Neuronal stem cell (in vitro differentiated cells): ENCODE data around the gene SPNS2.

Experiments used
- DNase-seq: peaks from one replicate; pipeline ENCODE4 v3.0.0-alpha.2; 2013; ENCODE audit warnings: low spot score
- H2AFZ ChIP-seq: one replicate; pipeline ENCODE4 v1.6.1; 2013; ENCODE audit warnings: mild to moderate bottlenecking, low read length, inconsistent platforms
- H2AK5ac ChIP-seq: 2 replicates; pipeline ENCODE4 v1.6.1; 2013; ENCODE audit warnings: low read depth, mild to moderate bottlenecking, inconsistent platforms, low read length, moderate library complexity, mixed read lengths
- H2BK120ac ChIP-seq: 2 replicates; pipeline ENCODE4 v1.6.1; 2013; ENCODE audit warnings: low read depth, mild to moderate bottlenecking, inconsistent platforms, low read length, moderate library complexity, mixed read lengths
- H2BK12ac ChIP-seq: one replicate; pipeline ENCODE4 v1.6.1; 2013; ENCODE audit warnings: low read length, inconsistent platforms
- H2BK15ac ChIP-seq: 2 replicates; pipeline ENCODE4 v1.6.1; 2013; ENCODE audit warnings: mild to moderate bottlenecking, low read length, inconsistent platforms, mixed read lengths
- H2BK5ac ChIP-seq: one replicate; pipeline ENCODE4 v1.6.1; 2013; ENCODE audit warnings: inconsistent platforms, mild to moderate bottlenecking, low read length, moderate library complexity
- H3K14ac ChIP-seq: one replicate; pipeline ENCODE4 v1.6.1; 2013; ENCODE audit warnings: low read length, inconsistent platforms
- H3K18ac ChIP-seq: 2 replicates; pipeline ENCODE4 v1.6.1; 2013; ENCODE audit warnings: low read length, inconsistent platforms
- H3K23ac ChIP-seq: 2 replicates; pipeline ENCODE4 v1.6.1; 2013; ENCODE audit warnings: low read depth, mild to moderate bottlenecking, mixed read lengths, low read length, inconsistent platforms; ENCODE audit not compliant: poor library complexity
- H3K27ac ChIP-seq: replicated peaks from 3 replicates; pipeline ENCODE4 v1.5.1; 2013; ENCODE audit warnings: low read length, inconsistent platforms
- H3K27me3 ChIP-seq, 3 experiments: 2 replicates each; pipeline ENCODE4 v1.6.1; 2013; ENCODE audit warnings: low read length in 3 of 3, mild to moderate bottlenecking in 2 of 3, inconsistent platforms in 1 of 3, low read depth in 1 of 3, mixed read lengths in 1 of 3, moderate library complexity in 1 of 3; ENCODE audit not compliant: control insufficient read depth in 3 of 3, insufficient read depth in 3 of 3
- H3K36me3 ChIP-seq, 2 donors: replicated peaks in 1 of 2; 2 replicates each; pipeline ENCODE4 v1.6.1; 2013; ENCODE audit warnings: low read length in 2 of 2; ENCODE audit not compliant: control insufficient read depth in 2 of 2, insufficient read depth in 2 of 2
- H3K4ac ChIP-seq: 2 replicates; pipeline ENCODE4 v1.6.1; 2013; ENCODE audit warnings: inconsistent platforms, mild to moderate bottlenecking, low read length, moderate library complexity
- H3K4me1 ChIP-seq, 2 donors: 1 replicate in 1 of 2; 2 replicates in 1 of 2; pipeline ENCODE4 v1.6.1; 2013; ENCODE audit warnings: low read length in 2 of 2, low read depth in 1 of 2; ENCODE audit not compliant: control insufficient read depth in 2 of 2, insufficient read depth in 1 of 2
- H3K4me2 ChIP-seq: one replicate; pipeline ENCODE4 v1.6.1; 2013; ENCODE audit warnings: mild to moderate bottlenecking, low read length, inconsistent platforms; ENCODE audit not compliant: insufficient read depth, poor library complexity, severe bottlenecking
- H3K4me3 ChIP-seq, 2 donors: 2 replicates each; pipeline ENCODE4 v1.5.1; 2013; ENCODE audit warnings: low read length in 2 of 2, mild to moderate bottlenecking in 2 of 2, inconsistent platforms in 1 of 2, moderate library complexity in 1 of 2
- H3K79me1 ChIP-seq: one replicate; pipeline ENCODE4 v1.6.1; 2013; ENCODE audit warnings: low read depth, mild to moderate bottlenecking, inconsistent platforms, low read length, moderate library complexity
- H3K9ac ChIP-seq: one replicate; pipeline ENCODE4 v1.6.1; 2013; ENCODE audit warnings: mild to moderate bottlenecking, low read depth, low read length, inconsistent platforms; ENCODE audit not compliant: poor library complexity
- H3K9me3 ChIP-seq, 2 donors: replicated peaks in 1 of 2; 2 replicates each; pipeline versions ENCODE3 to v1.6.1; 2013; ENCODE audit warnings: low read length in 2 of 2, mild to moderate bottlenecking in 2 of 2, inconsistent platforms in 1 of 2, low read depth in 1 of 2, mixed read lengths in 1 of 2, moderate library complexity in 1 of 2; ENCODE audit not compliant: control insufficient read depth in 2 of 2, insufficient read depth in 1 of 2
- H4K8ac ChIP-seq: one replicate; pipeline ENCODE4 v1.6.1; 2013; ENCODE audit warnings: low read depth, mild to moderate bottlenecking, inconsistent platforms, low read length, moderate library complexity
- H4K91ac ChIP-seq: one replicate; pipeline ENCODE4 v1.6.1; 2013; ENCODE audit warnings: low read length, low read depth, mild to moderate bottlenecking, inconsistent platforms; ENCODE audit not compliant: poor library complexity
- WGBS, 2 donors: extraction: QIAGEN DNeasy Blood & Tissue Kit; methylation state at CpG; one replicate each; pipeline ENCODE4 v1.1.7; 2013; ENCODE audit warnings: missing lambda C conversion rate in 2 of 2, mixed read lengths in 1 of 2; ENCODE audit not compliant: insufficient read length in 2 of 2, insufficient replicate concordance in 1 of 2; ENCODE audit errors: extremely low coverage in 2 of 2; 5-methylcytosine and 5-hydroxymethylcytosine counted together

The SPNS2 gene

DNA sequence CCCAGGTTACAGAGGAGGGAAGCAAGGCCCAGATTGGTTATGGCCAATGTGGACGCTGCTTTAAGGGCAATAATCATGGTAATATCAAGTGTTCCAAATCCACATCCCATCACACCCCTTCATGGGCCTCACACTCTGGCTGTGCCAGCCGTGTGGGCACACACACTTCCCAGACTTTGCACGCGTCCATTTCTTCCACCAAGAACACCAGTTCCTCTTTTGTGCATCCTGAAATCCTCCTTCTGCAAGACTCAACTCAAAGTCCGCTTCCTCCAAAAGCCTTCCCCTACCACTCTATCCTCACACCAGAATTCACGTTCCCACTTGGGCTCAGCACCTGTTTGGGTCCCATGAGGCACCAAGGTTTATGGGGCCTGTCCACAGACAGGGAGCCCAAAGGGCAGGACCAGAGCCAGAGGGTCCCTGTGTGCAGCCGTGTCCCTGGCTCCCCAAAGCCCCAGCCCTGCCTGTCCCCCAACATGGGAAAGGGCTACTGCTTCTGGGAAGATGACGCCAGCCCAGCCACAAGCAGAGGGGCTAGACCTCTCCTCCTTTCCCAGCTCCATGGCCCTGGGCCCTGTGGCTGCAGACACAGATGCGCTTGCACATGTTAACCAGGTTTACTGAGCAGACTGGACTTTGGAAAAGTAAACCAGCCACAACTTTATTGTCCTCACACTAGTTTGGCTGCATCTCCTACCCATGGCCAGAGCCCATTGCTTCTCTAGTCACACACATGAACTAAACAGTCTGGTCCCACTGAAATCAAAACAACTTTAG lies 44.7 kb upstream of the SPNS2 start:
- Histone ChIP-seq H2BK120ac (no peak overlapping the region), H3K14ac (no peak overlapping the region), H3K27me3 (peaks cover 0 to 7% (median 0%) of the 10 kb centered on the region in 3 experiments), H3K23ac (no peak overlapping the region), H3K4me3 (no peak overlapping the region), H2BK5ac (peak overlapping the region; percentile 19), H2AFZ (no peak overlapping the region), H3K4me2 (no peak overlapping the region), H3K18ac (no peak overlapping the region), H4K8ac (no peak overlapping the region), H3K9ac (no peak overlapping the region), H3K4ac (no peak overlapping the region), H2AK5ac (no peak overlapping the region), H3K4me1 (no peaks in the 10 kb centered on the region), H3K9me3 (no peaks in the 10 kb centered on the region), H4K91ac (no peak overlapping the region), H2BK15ac (no peak overlapping the region), H3K79me1 (no peaks in the 10 kb centered on the region), H3K27ac (no peak overlapping the region), H2BK12ac (no peak overlapping the region), H3K36me3 (no peaks in the 10 kb centered on the region)
- no CpG with 5 or more reads among the region's 9 CpGs for WGBS, 2 donors
- no peak for DNase-seq

DNA sequence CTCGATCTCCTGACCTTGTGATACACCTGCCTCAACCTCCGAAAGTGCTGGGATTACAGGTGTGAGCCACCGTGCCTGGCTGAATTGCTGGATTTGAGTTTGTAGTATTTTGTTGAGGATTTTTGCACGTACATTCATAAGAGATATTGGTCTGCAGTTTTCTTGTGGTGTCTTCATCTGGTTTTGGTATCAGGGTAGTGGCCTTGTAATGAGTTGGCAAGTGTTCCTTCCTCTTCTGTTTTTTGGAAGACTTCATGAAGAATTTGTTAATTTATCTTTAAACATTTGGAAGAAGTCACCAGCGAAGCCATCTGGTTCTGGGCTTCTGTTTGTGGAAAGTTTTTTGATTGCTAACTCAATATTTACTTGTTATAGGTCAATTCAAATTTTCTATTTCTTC lies 38.0 kb upstream of the SPNS2 start:
- no CpG with 5 or more reads among the region's 5 CpGs for WGBS, 2 donors
- no peaks in the 10 kb centered on the region for H3K79me1 ChIP-seq
- no peak overlapping the region for H3K14ac ChIP-seq
- H3K27me3 ChIP-seq: no peaks in the 10 kb centered on the region
- no peak overlapping the region for H3K4me2 ChIP-seq
- H3K18ac ChIP-seq: no peak overlapping the region
- no peak for DNase-seq
- H3K4me3 ChIP-seq: no peak overlapping the region
- no peak overlapping the region for H2BK5ac ChIP-seq
- H3K4me1 ChIP-seq: no peaks in the 10 kb centered on the region
- no peak overlapping the region for H2BK12ac ChIP-seq
- H3K23ac ChIP-seq: no peak overlapping the region
- H4K91ac ChIP-seq: no peak overlapping the region
- H4K8ac ChIP-seq: no peak overlapping the region
- H2BK120ac ChIP-seq: no peak overlapping the region
- no peak overlapping the region for H2BK15ac ChIP-seq
- H3K9ac ChIP-seq: no peak overlapping the region
- peaks cover 0 to 2% of the 10 kb centered on the region in 2 donors for H3K9me3 ChIP-seq
- H2AK5ac ChIP-seq: no peak overlapping the region
- H3K36me3 ChIP-seq: no peaks in the 10 kb centered on the region
- no peak overlapping the region for H3K4ac ChIP-seq
- H2AFZ ChIP-seq: no peak overlapping the region
- no peak overlapping the region for H3K27ac ChIP-seq

DNA sequence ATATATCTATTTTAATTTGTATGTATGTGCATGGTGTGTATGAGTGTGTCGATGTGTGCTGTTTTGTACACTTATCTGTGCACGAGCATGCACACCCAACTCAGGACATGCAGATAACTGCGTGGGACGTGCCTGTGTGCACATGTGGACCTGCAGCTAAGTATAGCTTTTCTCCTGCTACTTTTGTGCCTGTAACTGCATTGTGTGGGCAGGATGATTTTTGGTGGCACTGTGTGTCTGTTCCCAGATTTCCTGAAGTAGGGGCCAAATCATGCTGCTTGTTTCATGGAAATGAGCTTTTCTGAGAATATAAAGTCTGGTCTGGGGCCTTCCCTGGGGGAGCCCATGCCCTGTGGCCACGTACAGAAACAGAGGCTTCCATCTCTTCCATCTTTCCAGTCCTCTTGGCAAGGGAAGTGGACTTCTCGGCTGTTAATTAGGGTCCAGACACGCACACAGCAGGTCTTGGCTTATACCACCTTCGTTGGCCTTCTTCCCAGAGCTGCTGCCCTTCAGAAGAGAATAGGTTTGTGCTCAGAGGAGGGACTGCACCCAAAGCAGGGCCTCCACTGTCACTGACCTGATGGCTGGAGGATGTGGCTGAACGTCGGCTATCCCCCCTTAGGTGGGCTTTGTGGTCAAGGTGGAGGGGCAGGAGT lies 34.7 kb upstream of the SPNS2 start:
- Histone ChIP-seq H3K4me2 (no peak overlapping the region), H2BK120ac (no peak overlapping the region), H3K9ac (no peak overlapping the region), H2BK5ac (no peak overlapping the region), H3K9me3 (peaks cover 0 to 2% of the 10 kb centered on the region in 2 donors), H3K4me3 (no peak overlapping the region), H3K23ac (no peak overlapping the region), H3K79me1 (no peaks in the 10 kb centered on the region), H3K18ac (no peak overlapping the region), H3K27ac (no peak overlapping the region), H3K14ac (no peak overlapping the region), H3K4me1 (peaks cover 2 to 4% of the 10 kb centered on the region in 2 donors), H2AFZ (no peak overlapping the region), H3K36me3 (no peaks in the 10 kb centered on the region), H2BK15ac (no peak overlapping the region), H4K91ac (no peak overlapping the region), H2BK12ac (no peak overlapping the region), H3K27me3 (no peaks in the 10 kb centered on the region), H4K8ac (no peak overlapping the region), H3K4ac (no peak overlapping the region), H2AK5ac (no peak overlapping the region)
- DNase-seq: no peak
- WGBS, 2 donors: no CpG with 5 or more reads among the region's 10 CpGs

DNA sequence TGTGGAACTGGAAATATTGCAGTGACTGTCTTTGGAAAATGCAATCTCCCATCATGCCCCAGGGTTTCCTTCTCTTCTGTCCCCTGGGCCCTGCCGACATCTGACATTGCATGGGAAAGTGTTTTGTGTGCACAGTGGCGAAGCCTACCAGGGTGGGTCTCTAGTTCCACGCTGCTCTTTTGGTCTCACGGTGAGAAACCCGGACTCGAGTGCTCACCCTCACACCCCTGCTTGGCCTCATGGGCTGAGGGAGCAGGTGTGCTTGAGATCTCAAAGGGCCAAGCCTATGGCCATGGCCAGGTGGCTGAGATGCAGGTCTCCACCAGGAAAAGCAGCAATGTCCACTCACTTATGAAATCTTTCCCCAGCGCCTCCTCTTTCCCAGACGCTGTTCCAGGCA lies 32.9 kb upstream of the SPNS2 start:
- H2AFZ ChIP-seq: no peak overlapping the region

More for the DNA sequence above, 32.9 kb upstream of the SPNS2 start:
- Histone ChIP-seq H3K27me3 (no peaks in the 10 kb centered on the region), H3K4ac (no peak overlapping the region), H2BK12ac (peak overlapping the region; percentile 73), H3K9me3 (peaks cover 0 to 2% of the 10 kb centered on the region in 2 donors), H3K27ac (no peak overlapping the region), H2BK120ac (no peak overlapping the region), H3K4me2 (no peak overlapping the region), H2AK5ac (no peak overlapping the region), H2BK5ac (no peak overlapping the region), H3K79me1 (no peaks in the 10 kb centered on the region), H3K23ac (no peak overlapping the region), H3K9ac (peak overlapping the region; percentile 44), H3K18ac (peak overlapping the region; percentile 80), H4K91ac (no peak overlapping the region), H3K36me3 (no peaks in the 10 kb centered on the region), H4K8ac (no peak overlapping the region), H3K14ac (no peak overlapping the region), H3K4me1 (peaks cover 2 to 4% of the 10 kb centered on the region in 2 donors), H2BK15ac (no peak overlapping the region), H3K4me3 (no peak overlapping the region)
- WGBS, 2 donors: no CpG with 5 or more reads among the region's 8 CpGs
- no peak for DNase-seq
